Mucosa of stomach (tissue), 1 donor: Measurements from ENCODE around the gene AP1S3.

Experiments
- H3K27me3 ChIP-seq: one replicate; pipeline ENCODE4 v1.7.0; 2013; ENCODE audit warnings: mild to moderate bottlenecking, low read length; ENCODE audit not compliant: control insufficient read depth, insufficient read depth
- H3K36me3 ChIP-seq: one replicate; pipeline ENCODE4 v1.7.0; 2013; ENCODE audit warnings: low read length; ENCODE audit not compliant: control insufficient read depth, insufficient read depth
- H3K4me1 ChIP-seq: one replicate; pipeline ENCODE4 v1.7.0; 2013; ENCODE audit warnings: mild to moderate bottlenecking, low read length; ENCODE audit not compliant: control insufficient read depth, insufficient read depth
- H3K4me3 ChIP-seq: one replicate; pipeline ENCODE4 v1.7.0; 2013; ENCODE audit warnings: low read length
- H3K9ac ChIP-seq: one replicate; pipeline ENCODE4 v1.7.0; 2013; ENCODE audit warnings: mild to moderate bottlenecking, low read length, moderate library complexity
- H3K9me3 ChIP-seq: one replicate; pipeline ENCODE4 v1.7.0; 2013; ENCODE audit warnings: mild to moderate bottlenecking, low read length, moderate library complexity; ENCODE audit not compliant: control insufficient read depth
- donor health status: Pancreatic carcinoma.

AP1S3 gene

GRCh38 chr2:223725494-223725893 is 111.9 kb downstream of the AP1S3 start:
- Histone ChIP-seq H3K36me3 (no peaks in the 10 kb centered on the region), H3K27me3 (no peaks in the 10 kb centered on the region), H3K9me3 (no peaks in the 10 kb centered on the region), H3K4me1 (peaks cover 18% of the 10 kb centered on the region), H3K4me3 (no peak overlapping the region), H3K9ac (no peak overlapping the region)

GRCh38 chr2:223724861-223725260 is 112.5 kb downstream of the AP1S3 start:
- H3K9ac ChIP-seq, result no peak overlapping the region
- no peak overlapping the region for H3K4me3 ChIP-seq
- peaks cover 17% of the 10 kb centered on the region for H3K4me1 ChIP-seq
- no peaks in the 10 kb centered on the region for H3K27me3 ChIP-seq
- no peaks in the 10 kb centered on the region for H3K36me3 ChIP-seq
- no peaks in the 10 kb centered on the region for H3K9me3 ChIP-seq

- H3K27me3 ChIP-seq, result no peaks in the 10 kb centered on the region
- H3K9me3 ChIP-seq, result no peaks in the 10 kb centered on the region
- no peaks in the 10 kb centered on the region for H3K36me3 ChIP-seq
- H3K4me3 ChIP-seq, result no peak overlapping the region
- H3K4me1 ChIP-seq, result peaks cover 17% of the 10 kb centered on the region
- H3K9ac ChIP-seq, result no peak overlapping the region
Measured at GRCh38 chr2:223723954-223724411, 113.4 kb downstream of the AP1S3 start.

GRCh38 chr2:223722226-223722625 is 115.2 kb downstream of the AP1S3 start:
- Histone ChIP-seq H3K36me3 (no peaks in the 10 kb centered on the region), H3K9me3 (no peaks in the 10 kb centered on the region), H3K4me3 (no peak overlapping the region), H3K9ac (no peak overlapping the region), H3K27me3 (no peaks in the 10 kb centered on the region), H3K4me1 (peaks cover 10% of the 10 kb centered on the region)

- H3K4me3 ChIP-seq, result no peak overlapping the region
- H3K9me3 ChIP-seq, result no peaks in the 10 kb centered on the region
- no peaks in the 10 kb centered on the region for H3K36me3 ChIP-seq
- no peak overlapping the region for H3K9ac ChIP-seq
- peaks cover 10% of the 10 kb centered on the region for H3K4me1 ChIP-seq
- H3K27me3 ChIP-seq, result no peaks in the 10 kb centered on the region
Measured at GRCh38 chr2:223721746-223722145, 115.6 kb downstream of the AP1S3 start.

- Histone ChIP-seq H3K9me3 (no peaks in the 10 kb centered on the region), H3K4me3 (no peak overlapping the region), H3K4me1 (peaks cover 3% of the 10 kb centered on the region), H3K27me3 (no peaks in the 10 kb centered on the region), H3K9ac (no peak overlapping the region), H3K36me3 (no peaks in the 10 kb centered on the region)
Measured at GRCh38 chr2:223720367-223720766, 117.0 kb downstream of the AP1S3 start.

- Histone ChIP-seq H3K36me3 (no peaks in the 10 kb centered on the region), H3K4me3 (no peak overlapping the region), H3K9ac (no peak overlapping the region), H3K4me1 (no peaks in the 10 kb centered on the region), H3K9me3 (no peaks in the 10 kb centered on the region), H3K27me3 (no peaks in the 10 kb centered on the region)
Measured at GRCh38 chr2:223712642-223713041, 124.7 kb downstream of the AP1S3 start.

GRCh38 chr2:223711596-223712326 is 125.6 kb downstream of the AP1S3 start:
- Histone ChIP-seq H3K4me1 (no peaks in the 10 kb centered on the region), H3K36me3 (no peaks in the 10 kb centered on the region), H3K9me3 (no peaks in the 10 kb centered on the region), H3K4me3 (no peak overlapping the region), H3K27me3 (no peaks in the 10 kb centered on the region), H3K9ac (no peak overlapping the region)
